ENCODE results near the gene GNRH2.
A peak's percentile ranks its signal among the peaks of the same experiment; 100 is the strongest.

DNA sequence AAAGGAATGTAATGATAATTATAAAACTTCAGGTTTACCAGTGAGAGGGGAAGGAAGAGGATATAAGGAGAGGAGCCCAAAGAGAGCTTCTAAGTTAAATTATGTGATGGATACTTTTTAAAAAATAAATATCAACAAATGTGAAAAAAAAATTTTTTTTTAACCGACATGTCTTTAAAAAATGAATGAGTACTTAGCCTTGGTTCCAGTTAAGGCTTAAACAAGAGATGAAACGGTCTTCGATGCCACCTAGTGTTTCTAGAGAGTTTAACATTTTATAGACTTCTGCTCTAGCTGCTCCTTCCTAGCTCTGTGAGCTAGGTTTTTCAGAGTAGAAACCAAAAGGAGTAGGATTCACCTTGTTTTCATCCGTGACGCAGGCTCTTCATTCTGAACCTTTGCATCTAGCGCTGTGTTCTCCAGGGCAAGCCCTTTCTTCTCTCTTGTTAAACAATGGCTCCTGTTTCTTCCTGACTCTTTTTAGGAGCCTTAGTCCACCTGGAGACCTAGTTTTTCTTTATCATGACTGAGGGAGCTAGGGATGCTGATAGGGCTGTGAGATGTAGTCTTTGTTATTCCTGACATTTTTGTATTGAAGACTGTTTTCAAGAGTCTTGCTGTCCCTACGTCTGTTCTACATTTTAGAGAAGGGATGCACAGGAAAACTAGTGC, 42.4 kb upstream of the GNRH2 start:
- TF ChIP-seq CTCF (IDR thresholded peaks at IDR 0.05) (peak in 1 of 2 donors; percentile 14), POLR2A (IDR thresholded peaks at IDR 0.05) (no peak)
